ENCODE results near the gene FAN1. TPM values are rescaled to one million over a fixed set of nuclear protein-coding genes. Genes with fewer than 3 reads are reported as not detected.

The FAN1 gene
- total and polyA plus RNA-seq, 9 of the 15 experiments (the other 6 are each of a cell fraction or from before 2014, with no cell fraction given), result 1.5 to 16.8 (median 12.0) TPM

- H3K27ac ChIP-seq (ENCODE audit: extremely low read depth, low read depth, low read length), result no peak overlapping the region
- intact Hi-C loops (cut with micrococcal nuclease) (no loop called here), in situ Hi-C loops (cut with MboI) (no loop called here)
- BruUV-seq (replicated peaks), result no TSS peak
- WGBS (ENCODE audit: insufficient coverage, low coverage, missing lambda C conversion rate), result 80% methylated on average over 8 of the region's 8 CpGs
- no peaks in the 10 kb centered on the region for H3K4me1 ChIP-seq (replicated peaks in 1 of 2; ENCODE audit: control insufficient read depth in 2 of 2, insufficient read depth in 2 of 2, low read length in 2 of 2)
- 0 out of 2 replicates have a peak, but pooled peaks have one; percentile 17 for TF ChIP-seq ZBTB33 (CRISPR knock-in tag; IDR thresholded peaks at IDR 0.05)
- no peak for TF ChIP-seq ZNF232 (CRISPR knock-in tag; IDR thresholded peaks at IDR 0.05)
- ATAC-seq (no peak), DNase-seq (ENCODE audit: extremely low read depth in 1 of 4, low spot score in 3 of 4) (no peak), FAIRE-seq (no peak)
- no peaks in the 10 kb centered on the region for H3K79me2 ChIP-seq (ENCODE audit: control insufficient read depth, insufficient read depth, low read length)
- H3K4me3 ChIP-seq, result no peak overlapping the region
- H3K9me1 ChIP-seq (ENCODE audit: control insufficient read depth, insufficient read depth, low read length), result peaks cover 2% of the 10 kb centered on the region
- ChIA-PET POLR2A (interaction anchor here (0.7 kb wide), 1 partner anchor 14 kb away, joined by 3 read pairs; no protein-coding TSS in a partner anchor), CTCF (ENCODE audit: low intra/inter-chr PET ratio) (no interaction called here)
- peaks cover 71% of the 10 kb centered on the region for H3K36me3 ChIP-seq (ENCODE audit: control insufficient read depth, insufficient read depth, low read length)
- no peaks in the 10 kb centered on the region for H3K27me3 ChIP-seq (ENCODE audit: control insufficient read depth in 2 of 2, insufficient read depth in 2 of 2, low read length in 2 of 2)
- H2AFZ ChIP-seq (ENCODE audit: low read depth, low read length), result no peak overlapping the region
- no peaks in the 10 kb centered on the region for H3K9me3 ChIP-seq (replicated peaks; ENCODE audit: control insufficient read depth, insufficient read depth, low read depth, low read length)
- H3K9ac ChIP-seq (ENCODE audit: insufficient read depth in 1 of 2, low read depth in 2 of 2, low read length in 2 of 2), result no peak overlapping the region
- no peaks in the 10 kb centered on the region for H4K20me1 ChIP-seq (replicated peaks; ENCODE audit: control insufficient read depth, insufficient read depth, low read length)
- no peak overlapping the region for H3K4me2 ChIP-seq (ENCODE audit: insufficient read depth, low read length)
Measured at GRCh38 chr15:30943654-30944335, 40.1 kb downstream of the FAN1 start.

GRCh38 chr15:30953183-30953582 is 49.5 kb downstream of the FAN1 start:
- Histone ChIP-seq H3K9me1 (ENCODE audit: control insufficient read depth, insufficient read depth, low read length) (no peaks in the 10 kb centered on the region), H3K27ac (ENCODE audit: extremely low read depth, low read depth, low read length) (no peak overlapping the region), H3K36me3 (ENCODE audit: control insufficient read depth, insufficient read depth, low read length) (peaks cover 38% of the 10 kb centered on the region), H3K4me2 (ENCODE audit: insufficient read depth, low read length) (no peak overlapping the region), H3K9me3 (replicated peaks; ENCODE audit: control insufficient read depth, insufficient read depth, low read depth, low read length) (no peaks in the 10 kb centered on the region), H3K4me1 (replicated peaks in 1 of 2; ENCODE audit: control insufficient read depth in 2 of 2, insufficient read depth in 2 of 2, low read length in 2 of 2) (peaks cover 4 to 9% of the 10 kb centered on the region in 2 experiments; a peak in 4 of 5 replicates), H3K9ac (ENCODE audit: insufficient read depth in 1 of 2, low read depth in 2 of 2, low read length in 2 of 2) (no peak overlapping the region), H3K4me3 (no peak overlapping the region), H3K27me3 (ENCODE audit: control insufficient read depth in 2 of 2, insufficient read depth in 2 of 2, low read length in 2 of 2) (no peaks in the 10 kb centered on the region), H4K20me1 (replicated peaks; ENCODE audit: control insufficient read depth, insufficient read depth, low read length) (no peaks in the 10 kb centered on the region), H2AFZ (ENCODE audit: low read depth, low read length) (no peak overlapping the region), H3K79me2 (ENCODE audit: control insufficient read depth, insufficient read depth, low read length) (no peaks in the 10 kb centered on the region)
- BruUV-seq (replicated peaks), result no TSS peak
- WGBS (ENCODE audit: insufficient coverage, low coverage, missing lambda C conversion rate), result 89% methylated on average over 7 of the region's 7 CpGs
- DNase-seq (ENCODE audit: extremely low read depth in 1 of 4, low spot score in 3 of 4) (no peak), FAIRE-seq (no peak), ATAC-seq (no peak)
- intact Hi-C loops (cut with micrococcal nuclease), result no loop called here
- ChIA-PET CTCF (ENCODE audit: low intra/inter-chr PET ratio) (no interaction called here), POLR2A (no interaction called here)
- in situ Hi-C loops (cut with MboI), result no loop called here
- TF ChIP-seq ELK3 (CRISPR knock-in tag; IDR thresholded peaks at IDR 0.05), result no peak
- no peak for TF ChIP-seq HEY1 (CRISPR knock-in tag; IDR thresholded peaks at IDR 0.05; ENCODE audit: borderline replicate concordance)
- TF ChIP-seq CXXC5 (CRISPR knock-in tag; IDR thresholded peaks at IDR 0.05), result no peak
- no peak for TF ChIP-seq MAX (CRISPR knock-in tag; IDR thresholded peaks at IDR 0.05)
- no peak for TF ChIP-seq PHB (CRISPR knock-in tag; IDR thresholded peaks at IDR 0.05)
- no peak for TF ChIP-seq CSDE1 (IDR thresholded peaks at IDR 0.05)
- no peak for TF ChIP-seq TGIF2 (CRISPR knock-in tag; IDR thresholded peaks at IDR 0.05)
- no peak for TF ChIP-seq ZNF561 (CRISPR knock-in tag; conservative IDR thresholded peaks at IDR 0.05)
- TF ChIP-seq NCOA4 (IDR thresholded peaks at IDR 0.05; ENCODE audit: partially characterized antibody), result no peak
- TF ChIP-seq CCAR2 (IDR thresholded peaks at IDR 0.05; ENCODE audit: low read depth, low read length), result no peak
- no peak for TF ChIP-seq ZNF133 (CRISPR knock-in tag; IDR thresholded peaks at IDR 0.05)
- TF ChIP-seq XRCC4 (IDR thresholded peaks at IDR 0.05; ENCODE audit: extremely low read depth, insufficient read depth, insufficient read length), result no peak
